Stimulated activated CD8-positive, alpha-beta memory T cell treated with anti-CD3 and anti-CD28 coated beads, Interleukin-15, amount 100 ng/mL, for 48 hours (primary cell): Measurements from ENCODE around the gene FOXA2.

Source experiments
- DNase-seq, 2 donors: peaks; one replicate each; pipeline ENCODE4 v3.0.0-alpha.2; 2020; ENCODE audit warnings: low read depth in 2 of 2

FOXA2 gene

GRCh38 chr20:22583773-22584521 lies 425 bp downstream of the FOXA2 start:
- DNase-seq, result no peak

GRCh38 chr20:22582964-22583772 lies 1.2 kb downstream of the FOXA2 start:
- DNase-seq, result no peak

GRCh38 chr20:22582386-22582963 lies 1.9 kb downstream of the FOXA2 start:
- DNase-seq, result no peak

GRCh38 chr20:22581437-22582385 lies 2.7 kb downstream of the FOXA2 start:
- no peak for DNase-seq

DNA sequence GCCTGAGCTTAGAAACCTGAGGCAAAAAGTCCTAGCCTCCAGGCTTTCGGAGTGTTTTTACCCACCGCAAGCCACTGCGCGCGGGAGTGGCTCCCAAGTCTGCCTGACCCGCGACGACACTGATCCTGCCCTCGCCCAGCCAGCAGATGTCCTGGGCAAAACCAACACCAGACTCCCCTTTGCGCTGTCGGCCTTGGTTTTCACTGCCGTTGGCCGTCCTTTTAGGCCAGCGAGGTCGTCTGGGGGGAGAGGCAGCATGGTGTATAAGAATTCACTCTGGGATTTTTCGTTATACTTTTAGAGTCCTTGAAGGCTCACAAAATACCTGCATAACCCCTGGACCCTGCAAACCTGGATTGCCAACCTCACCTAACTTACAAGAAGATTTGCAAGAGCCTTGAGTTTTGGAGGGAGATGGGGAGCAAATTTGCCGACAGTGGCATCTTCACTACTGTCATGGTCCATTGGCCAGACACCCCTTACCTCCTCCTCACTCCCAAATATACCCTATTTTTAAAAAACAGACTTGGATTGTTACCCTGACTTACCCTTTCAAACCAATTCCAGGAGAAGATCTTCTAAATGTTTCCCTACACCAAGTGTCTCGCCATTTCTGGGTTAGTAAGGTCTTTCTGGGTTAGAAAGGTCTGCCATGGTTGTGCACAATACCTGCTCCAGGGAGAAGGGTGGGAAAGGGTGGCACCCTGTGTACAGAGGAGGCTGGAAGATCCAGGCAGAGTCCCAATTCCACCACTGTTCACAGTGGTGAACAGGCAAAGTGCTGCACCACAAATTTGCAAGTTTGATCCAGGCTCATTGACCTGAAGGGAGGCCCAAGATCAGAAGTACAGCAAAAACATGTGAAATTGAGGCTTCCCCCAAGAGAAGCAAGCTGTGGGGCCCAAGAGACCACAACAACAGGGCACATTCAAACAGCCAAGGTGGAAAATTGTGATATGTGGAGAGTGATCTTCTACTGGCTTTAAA lies 4.4 kb downstream of the FOXA2 start:
- DNase-seq, result no peak

DNA sequence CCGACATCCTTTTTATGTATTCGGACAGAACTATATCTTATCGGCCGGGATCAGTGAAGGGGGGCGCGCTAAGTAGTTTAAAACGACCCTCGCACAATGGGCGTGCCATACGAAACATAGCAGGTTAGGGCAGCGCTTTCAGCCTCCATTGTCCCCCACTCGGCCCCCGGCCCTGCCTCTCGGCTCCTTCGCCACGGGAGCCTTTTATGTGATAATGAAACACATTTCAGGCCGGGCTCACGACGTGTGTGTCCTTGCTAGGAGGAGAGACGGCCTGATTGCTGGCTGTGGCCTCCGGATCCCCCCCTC lies 5.3 kb downstream of the FOXA2 start:
- DNase-seq, result no peak

- no peak for DNase-seq
These were observed 5.9 kb downstream of the FOXA2 start for GRCh38 chr20:22578221-22579118.

DNA sequence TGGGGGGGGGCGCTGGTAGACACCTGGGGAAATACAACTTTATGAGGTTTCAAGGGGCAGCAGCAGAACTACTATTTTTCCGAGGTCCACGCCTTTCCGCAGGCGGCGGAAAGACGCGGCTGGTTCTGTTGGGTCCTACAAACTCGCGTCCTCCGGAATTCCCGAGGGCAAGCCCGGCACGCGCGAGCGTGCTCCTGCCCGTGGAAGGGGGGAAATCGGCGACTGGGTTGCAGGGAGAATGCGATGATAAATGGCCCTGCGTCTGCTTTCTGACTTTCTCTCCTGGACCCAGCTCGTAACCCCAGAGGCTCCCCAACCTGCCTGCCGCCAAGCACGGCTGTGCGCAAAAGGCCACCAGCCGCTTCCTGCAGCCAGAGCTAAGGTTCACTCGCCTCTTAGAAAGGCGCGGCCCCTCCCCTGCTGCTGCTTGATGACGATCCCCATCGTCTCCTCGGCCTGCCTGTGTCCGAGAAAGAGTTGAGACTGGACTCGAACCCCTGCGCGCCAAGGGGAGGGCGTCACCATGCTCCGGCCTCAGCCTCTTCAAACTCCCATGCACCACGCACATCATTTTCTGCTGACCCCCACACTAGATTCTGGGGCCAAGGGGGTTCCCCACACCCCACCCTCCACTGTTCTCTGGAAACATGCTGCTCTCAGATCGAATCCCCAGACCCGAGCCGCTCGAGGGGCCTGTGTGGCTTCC lies 6.7 kb downstream of the FOXA2 start:
- DNase-seq, result no peak

GRCh38 chr20:22576733-22577514 lies 7.4 kb downstream of the FOXA2 start:
- DNase-seq, result no peak

DNA sequence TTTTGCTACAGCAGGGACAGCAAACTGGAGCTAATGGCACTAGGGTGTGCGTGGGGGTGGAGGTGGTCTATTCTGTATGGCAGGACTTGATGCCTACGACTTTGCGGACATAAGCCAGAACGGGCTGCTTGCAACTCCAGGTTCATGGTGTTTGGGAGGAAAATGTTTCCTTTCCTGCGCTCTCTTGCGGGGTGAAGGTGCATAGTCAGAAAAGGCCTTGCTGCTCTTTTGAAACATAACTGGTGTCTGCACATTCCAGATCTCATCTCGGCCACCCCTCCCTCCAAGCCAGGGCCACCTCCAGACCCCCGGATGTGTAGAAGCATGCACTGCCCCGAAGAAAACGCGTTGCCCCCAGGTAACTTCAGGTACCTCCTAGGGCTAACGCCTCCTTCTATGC lies 8.1 kb downstream of the FOXA2 start:
- no peak for DNase-seq

GRCh38 chr20:22575737-22576136 lies 8.6 kb downstream of the FOXA2 start:
- DNase-seq, result no peak

- DNase-seq, result no peak
These were observed 9.2 kb downstream of the FOXA2 start for GRCh38 chr20:22575087-22575721.

DNA sequence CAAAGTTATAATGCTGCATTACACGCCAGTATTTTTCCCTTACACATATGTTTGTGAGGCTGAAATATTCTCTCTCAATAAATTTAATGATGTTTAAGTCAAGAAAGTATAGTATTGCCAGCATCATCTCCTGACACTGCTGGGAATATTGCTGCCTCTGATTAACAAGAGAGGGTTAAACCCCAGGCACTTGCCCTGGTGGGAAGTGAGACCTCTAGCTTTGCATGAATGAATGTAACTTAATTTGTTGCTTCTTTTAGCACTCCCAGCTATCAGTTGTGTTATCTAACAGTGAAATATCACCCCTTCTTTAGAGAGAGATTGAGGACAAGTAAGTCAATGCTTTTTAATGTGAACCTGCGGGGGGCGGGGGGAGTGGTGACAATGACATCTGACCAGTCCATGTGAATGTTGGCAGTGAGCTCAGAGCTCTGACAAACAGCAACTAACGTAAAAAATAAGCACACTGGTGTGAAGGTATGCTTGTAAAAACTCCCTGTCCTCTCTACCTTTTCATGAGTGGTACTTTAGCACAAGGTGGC lies 9.8 kb downstream of the FOXA2 start:
- DNase-seq, result no peak

- no peak for DNase-seq
These were observed 11.9 kb downstream of the FOXA2 start for GRCh38 chr20:22572491-22572890.

GRCh38 chr20:22572023-22572422 lies 12.3 kb downstream of the FOXA2 start:
- no peak for DNase-seq

- DNase-seq, result no peak
These were observed 15.0 kb downstream of the FOXA2 start for GRCh38 chr20:22569353-22569752.

GRCh38 chr20:22568872-22569344 lies 15.5 kb downstream of the FOXA2 start:
- no peak for DNase-seq
